Endometrial microvascular endothelial cells (primary cell): ENCODE measurements around the gene FAM120AOS. TPM values are rescaled to one million over a fixed set of nuclear protein-coding genes. Genes with fewer than 3 reads are reported as not detected.

Source experiments
- in situ Hi-C: cut with HindIII; loops from 2 replicates; pipeline ENCODE4 v1.10.0; 2017; ENCODE audit warnings: low sequenced_read_pairs, low pct_unique_long_range_greater_than_20kb; ENCODE audit errors: inconsistent ontology term
- total RNA-seq: library from RNA; depleted of rRNA; stranded (reverse); fragments of >200 nt; gene quantifications from one replicate; pipeline ENCODE4 v1.2.3, GENCODE V29; 2015; ENCODE audit errors: inconsistent ontology term

Gene FAM120AOS
- total RNA-seq, 1 donor from 2014 or later = 33.6 TPM

- in situ Hi-C loops = no loop called here
Observed at GRCh38 chr9:93415176-93415690, 38.1 kb downstream of the FAM120AOS start.

- in situ Hi-C loops = no loop called here
Observed at GRCh38 chr9:93413530-93413929, 39.9 kb downstream of the FAM120AOS start.

GRCh38 chr9:93406371-93406770 is 47.0 kb downstream of the FAM120AOS start:
- in situ Hi-C loops = no loop called here

- in situ Hi-C loops = no loop called here
Observed at GRCh38 chr9:93398471-93398870, 54.9 kb downstream of the FAM120AOS start.

GRCh38 chr9:93397661-93398373 is 55.6 kb downstream of the FAM120AOS start:
- in situ Hi-C loops = no loop called here

Other genes starting within 250 kb of the FAM120AOS start
- 114 TPM for gene FAM120A, start 1.9 kb downstream of the FAM120AOS start, total RNA-seq
- gene PHF2, start 123.0 kb upstream of the FAM120AOS start, total RNA-seq = 10.5 TPM